Brain microvascular endothelial cell (primary cell): ENCODE measurements around the gene PIEZO2.

Experiments used
- DNase-seq: peaks from one replicate; pipeline ENCODE4 v3.0.0-alpha.2; 2020
- H3K27ac ChIP-seq: fragments of 250-450 bp; sonication (Bioruptor Pico); 2 replicates; pipeline ENCODE4 v1.5.1; 2020; ENCODE audit warnings: mild to moderate bottlenecking, moderate library complexity
- H3K27me3 ChIP-seq: fragments of 250-450 bp; sonication (Bioruptor Pico); replicated peaks from 2 replicates; pipeline ENCODE4 v1.5.1; 2020; ENCODE audit warnings: mild to moderate bottlenecking
- H3K36me3 ChIP-seq: fragments of 250-450 bp; sonication (Bioruptor Pico); replicated peaks from 2 replicates; pipeline ENCODE4 v1.5.1; 2020; ENCODE audit warnings: mild to moderate bottlenecking
- H3K4me3 ChIP-seq: 2 replicates; pipeline ENCODE4 v1.5.1; 2011; ENCODE audit warnings: low read depth, mild to moderate bottlenecking, control low read depth, low read length, moderate library complexity
- CTCF ChIP-seq: IDR thresholded peaks from 2 replicates; pipeline ENCODE4 v1.5.1; 2011; ENCODE audit warnings: low read depth, mild to moderate bottlenecking, moderate library complexity, low read length, control low read depth, inconsistent platforms; ENCODE audit errors: missing control alignments
- in situ Hi-C: cut with HindIII; loops from 2 replicates; pipeline ENCODE4 v1.10.0; 2017; ENCODE audit warnings: low sequenced_read_pairs, low pct_ligation_motif_present

PIEZO2 gene

GRCh38 chr18:11008505-11008904, 140.9 kb downstream of the PIEZO2 start:
- in situ Hi-C loops: no loop called here

GRCh38 chr18:11005528-11005927, 143.8 kb downstream of the PIEZO2 start:
- Histone ChIP-seq H3K27ac (peak overlapping the region; percentile 89), H3K4me3 (no peak overlapping the region), H3K27me3 (no peaks in the 10 kb centered on the region), H3K36me3 (no peaks in the 10 kb centered on the region)
- no peak for TF ChIP-seq CTCF
- in situ Hi-C loops: no loop called here
- DNase-seq: peak; percentile 97

More at GRCh38 chr18:11008505-11008904, 140.9 kb downstream of the PIEZO2 start:
- Histone ChIP-seq H3K36me3 (no peaks in the 10 kb centered on the region), H3K4me3 (no peak overlapping the region), H3K27me3 (no peaks in the 10 kb centered on the region), H3K27ac (no peak overlapping the region)
- DNase-seq: no peak
- no peak for TF ChIP-seq CTCF

- Histone ChIP-seq H3K27ac (peak overlapping the region; percentile 89), H3K36me3 (no peaks in the 10 kb centered on the region), H3K27me3 (no peaks in the 10 kb centered on the region), H3K4me3 (no peak overlapping the region)
- no peak for DNase-seq
- TF ChIP-seq CTCF: no peak
- in situ Hi-C loops: no loop called here
Measured at GRCh38 chr18:11004951-11005350, 144.4 kb downstream of the PIEZO2 start.

- DNase-seq: peak; percentile 22
- no peak for TF ChIP-seq CTCF
- Histone ChIP-seq H3K4me3 (no peak overlapping the region), H3K36me3 (no peaks in the 10 kb centered on the region), H3K27ac (peak overlapping the region; percentile 89), H3K27me3 (no peaks in the 10 kb centered on the region)
- in situ Hi-C loops: no loop called here
Measured at GRCh38 chr18:11004294-11004693, 145.1 kb downstream of the PIEZO2 start.

- H3K27me3 ChIP-seq: no peaks in the 10 kb centered on the region
- H3K27ac ChIP-seq: no peak overlapping the region
- no peak overlapping the region for H3K4me3 ChIP-seq
- in situ Hi-C loops: no loop called here
- DNase-seq: no peak
- no peaks in the 10 kb centered on the region for H3K36me3 ChIP-seq
- no peak for TF ChIP-seq CTCF
Measured at GRCh38 chr18:11002796-11003195, 146.6 kb downstream of the PIEZO2 start.

GRCh38 chr18:11002277-11002676, 147.1 kb downstream of the PIEZO2 start:
- no peak overlapping the region for H3K4me3 ChIP-seq
- no peak for TF ChIP-seq CTCF
- no peaks in the 10 kb centered on the region for H3K27me3 ChIP-seq
- no peaks in the 10 kb centered on the region for H3K36me3 ChIP-seq
- in situ Hi-C loops: no loop called here
- no peak for DNase-seq
- H3K27ac ChIP-seq: no peak overlapping the region
